Sigmoid colon (tissue), 4 donors: Measurements from ENCODE around the gene SLC16A7.

Experiments used
- CTCF ChIP-seq, 4 experiments: fragments of 450-650 bp in 3 of 4; fragments of 200-600 bp in 1 of 4; IDR thresholded peaks; one replicate each; pipeline ENCODE4 v1.5.1; 2016 to 2019; ENCODE audit warnings: antibody characterized with exemption in 4 of 4, mild to moderate bottlenecking in 3 of 4, moderate library complexity in 2 of 4
- EP300 ChIP-seq, 4 donors: sonication (generic); formaldehyde crosslinking; IDR thresholded peaks; one replicate each; pipeline ENCODE4 v1.6.1; 2017; ENCODE audit warnings: antibody characterized with exemption in 4 of 4
- POLR2A ChIP-seq, 2 donors: fragments of 450-650 bp; IDR thresholded peaks; one replicate each; pipeline ENCODE4 v1.6.1; 2016; ENCODE audit warnings: antibody characterized with exemption in 2 of 2, mild to moderate bottlenecking in 2 of 2, moderate library complexity in 2 of 2
- POLR2AphosphoS5 ChIP-seq, 4 donors: sonication (generic); formaldehyde crosslinking; IDR thresholded peaks; one replicate each; pipeline ENCODE4 v1.6.1; 2017; ENCODE audit warnings: antibody characterized with exemption in 4 of 4

DNA sequence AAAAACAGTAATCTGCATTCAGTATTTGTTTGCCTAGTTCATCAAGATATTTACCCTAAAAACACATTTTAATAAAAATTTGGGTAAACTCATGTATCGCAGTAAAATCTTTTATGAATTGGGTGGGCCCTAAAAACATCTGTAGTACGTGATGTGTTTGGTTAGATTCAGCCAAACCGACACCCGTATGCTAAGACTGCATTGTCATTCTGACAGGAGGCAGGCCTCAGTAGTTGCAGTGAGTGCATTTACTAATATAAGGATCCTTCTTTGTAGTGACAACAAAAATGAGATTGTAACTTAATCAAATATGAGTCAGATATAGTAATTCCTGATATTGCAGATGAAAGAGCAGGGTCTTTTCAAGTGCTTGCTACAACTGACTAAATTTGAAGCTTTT is 191.8 kb downstream of the SLC16A7 start:
- TF ChIP-seq POLR2A (IDR thresholded peaks at IDR 0.05) (no peak), CTCF (IDR thresholded peaks at IDR 0.05) (no peak), POLR2AphosphoS5 (IDR thresholded peaks at IDR 0.05) (no peak), EP300 (IDR thresholded peaks at IDR 0.05) (no peak)
